Measurements from ENCODE around the gene TBC1D17.
A peak's percentile ranks its signal among the peaks of the same experiment; 100 is the strongest.
"Not testable (repeated sequence)": the region's sequence is repeated elsewhere in the genome, so short reads cannot be mapped to it uniquely, and the experiment has no call there.

Gene TBC1D17

DNA sequence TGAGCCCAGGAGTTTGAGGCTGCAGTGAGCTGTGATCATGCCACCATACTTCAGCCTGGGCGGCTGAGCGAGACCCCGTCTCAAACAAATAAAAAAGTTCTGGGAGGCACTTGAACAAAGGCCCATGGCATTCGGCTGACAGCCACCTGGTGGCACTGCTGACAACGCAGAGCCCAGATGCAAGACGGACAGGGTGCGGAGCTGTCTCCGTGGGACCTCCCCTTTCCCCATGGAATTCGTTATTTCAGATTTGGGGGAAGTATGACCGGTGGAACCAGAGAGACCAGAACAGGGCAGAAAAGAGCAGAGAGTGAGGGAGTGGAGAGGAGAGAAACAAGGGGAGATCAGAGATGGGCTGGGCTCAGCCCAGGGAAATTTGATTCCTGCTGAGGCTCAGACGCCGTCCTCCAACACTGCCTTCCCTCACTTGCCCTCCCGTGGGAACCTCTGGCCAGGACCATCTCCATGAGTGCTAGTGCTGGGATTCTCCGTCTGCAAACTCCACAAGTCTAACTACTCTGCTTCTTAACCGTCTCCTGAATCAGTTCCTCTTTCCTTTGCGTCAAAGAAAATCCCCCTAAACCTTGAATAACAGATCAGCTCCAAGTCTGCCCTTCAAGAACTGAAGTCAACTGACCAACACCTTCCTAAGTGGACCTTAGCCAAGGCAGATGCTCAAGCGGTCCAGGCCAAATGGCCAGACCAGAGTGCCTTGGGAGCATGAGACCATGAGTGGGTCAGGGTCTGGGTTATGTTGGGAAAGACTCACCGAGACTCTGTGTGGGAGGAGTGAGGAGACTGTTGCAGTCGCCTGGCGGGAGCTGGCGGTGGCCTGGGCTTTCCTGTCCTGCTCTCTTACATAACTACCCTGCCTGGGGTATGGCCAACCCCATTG, 39.6 kb downstream of the TBC1D17 start:
- no peak for DNase-seq (ENCODE audit: low read depth in 3 of 3, low spot score in 1 of 3)

GRCh38 chr19:49918089-49918488, 40.6 kb downstream of the TBC1D17 start:
- DNase-seq (ENCODE audit: low read depth in 3 of 3, low spot score in 1 of 3): no peak

DNA sequence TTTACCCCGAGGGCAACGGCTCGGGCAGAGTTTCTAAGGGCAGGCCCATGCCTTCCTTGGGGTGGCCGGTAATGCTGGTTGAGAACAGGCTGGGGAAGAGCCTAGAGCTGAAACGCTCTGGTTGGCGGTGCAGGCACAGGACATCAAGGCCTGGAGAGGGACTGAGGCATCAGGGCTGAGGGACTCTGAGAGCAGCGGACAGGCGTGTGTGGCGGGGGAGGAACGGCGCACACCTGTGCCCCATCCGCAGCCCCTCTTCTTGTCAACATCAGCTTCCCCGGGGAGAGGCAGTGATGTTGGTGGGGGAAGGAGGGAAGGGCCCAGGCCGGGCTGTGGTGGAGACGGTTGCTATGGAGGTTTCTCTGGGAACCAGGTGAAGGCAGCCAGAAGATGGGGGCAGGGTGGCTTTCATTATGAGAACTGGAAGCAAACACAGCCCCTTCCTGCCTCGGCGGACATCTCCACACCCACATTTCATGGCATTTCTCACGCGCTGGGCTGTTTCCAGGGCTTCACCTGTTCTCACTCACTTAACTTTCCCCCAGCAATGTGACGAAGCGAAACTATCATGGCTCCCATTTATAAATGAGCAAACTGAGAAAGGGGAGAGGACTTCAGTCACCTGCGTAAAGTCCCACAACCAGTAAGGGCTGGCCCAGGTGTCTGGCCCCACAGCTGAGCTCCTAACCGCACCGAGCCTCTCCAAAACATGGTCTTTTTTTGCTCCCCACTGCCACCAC, 43.3 kb downstream of the TBC1D17 start:
- no peak for DNase-seq (ENCODE audit: low read depth in 3 of 3, low spot score in 1 of 3)

GRCh38 chr19:49921871-49922795, 44.6 kb downstream of the TBC1D17 start:
- DNase-seq (ENCODE audit: low read depth in 3 of 3, low spot score in 1 of 3): no peak

- DNase-seq (ENCODE audit: low read depth in 3 of 3, low spot score in 1 of 3): no peak
These were observed 45.8 kb downstream of the TBC1D17 start for GRCh38 chr19:49923055-49924003.

GRCh38 chr19:49924004-49924880, 46.7 kb downstream of the TBC1D17 start:
- no peak for DNase-seq (ENCODE audit: low read depth in 3 of 3, low spot score in 1 of 3)

- not testable (repeated sequence) for DNase-seq (ENCODE audit: low read depth in 3 of 3, low spot score in 1 of 3)
These were observed 47.3 kb downstream of the TBC1D17 start for GRCh38 chr19:49924881-49925210.

DNA sequence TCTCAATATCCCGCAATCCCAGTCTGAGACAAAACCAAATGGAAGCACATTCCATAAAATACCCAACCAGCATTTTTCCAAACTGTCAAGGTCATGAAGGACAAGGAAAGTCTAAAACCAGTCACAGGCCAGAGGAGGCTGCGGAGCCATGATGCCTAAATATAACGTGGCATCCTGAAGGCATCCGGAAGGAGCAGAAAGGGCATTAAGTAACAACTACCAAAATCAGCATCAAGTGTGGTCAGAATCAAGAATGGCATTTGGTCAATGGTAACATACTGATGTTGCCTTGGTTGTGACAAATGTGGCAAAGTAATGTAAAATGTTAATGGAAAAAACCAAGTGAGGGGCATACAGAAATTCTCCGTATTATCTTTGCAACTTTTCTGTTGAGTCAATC, 48.0 kb downstream of the TBC1D17 start:
- DNase-seq (ENCODE audit: low read depth in 3 of 3, low spot score in 1 of 3): no peak

DNA sequence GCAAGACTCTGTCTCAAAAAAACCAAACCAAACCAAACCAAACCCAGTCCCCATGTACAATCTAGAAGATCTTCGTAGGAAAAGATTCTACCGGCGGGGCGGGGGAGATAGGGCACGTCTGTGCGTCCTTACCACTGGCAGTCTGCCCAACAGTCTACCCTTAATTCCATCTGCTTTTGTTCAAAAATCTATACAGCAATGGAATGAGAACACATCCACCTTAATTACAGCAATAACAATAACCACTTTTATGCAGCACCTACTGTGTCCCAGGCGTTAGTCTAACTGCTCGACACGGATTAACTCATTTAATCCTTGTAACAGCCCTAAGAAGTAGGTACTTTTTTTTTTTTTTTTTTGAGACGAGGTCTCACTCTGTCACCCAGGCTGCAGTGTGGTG, 49.0 kb downstream of the TBC1D17 start:
- DNase-seq (ENCODE audit: low read depth in 3 of 3, low spot score in 1 of 3): no peak

DNA sequence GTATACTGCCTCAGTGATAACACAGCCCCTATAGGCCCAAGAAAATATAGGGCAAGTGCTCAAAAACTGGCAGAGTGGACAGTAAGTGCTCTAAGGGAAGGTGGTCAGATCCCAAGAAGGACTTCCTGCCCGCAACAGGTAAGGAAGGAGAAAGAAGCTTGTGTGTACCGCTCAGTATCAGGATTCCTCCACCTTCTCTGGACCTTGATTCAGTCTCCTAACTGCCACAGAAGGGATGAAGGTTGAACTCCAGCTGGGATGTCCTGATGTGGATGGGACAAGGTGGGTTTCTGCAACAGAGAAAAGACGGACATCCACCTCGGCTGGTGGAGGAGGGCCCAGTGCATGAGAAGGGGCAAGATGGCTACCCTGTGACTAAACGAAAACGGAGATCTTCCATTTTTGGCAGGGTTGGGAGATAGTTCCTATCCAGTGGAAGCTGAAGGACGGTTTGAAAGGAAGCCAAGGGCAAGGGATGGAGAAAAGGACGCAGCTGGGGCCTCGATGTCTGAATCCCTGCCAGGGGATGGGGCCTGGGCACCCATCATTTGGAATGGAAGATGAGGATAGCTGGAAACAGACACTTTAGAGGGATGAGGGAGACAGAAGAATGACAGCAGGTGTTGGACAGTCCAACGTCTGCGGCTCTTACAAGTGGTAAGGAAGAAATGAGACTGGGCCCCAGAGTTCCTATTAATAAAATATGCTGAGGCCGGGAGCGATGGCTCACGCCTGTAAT, 50.2 kb downstream of the TBC1D17 start:
- no peak for DNase-seq (ENCODE audit: low read depth in 3 of 3, low spot score in 1 of 3)

DNA sequence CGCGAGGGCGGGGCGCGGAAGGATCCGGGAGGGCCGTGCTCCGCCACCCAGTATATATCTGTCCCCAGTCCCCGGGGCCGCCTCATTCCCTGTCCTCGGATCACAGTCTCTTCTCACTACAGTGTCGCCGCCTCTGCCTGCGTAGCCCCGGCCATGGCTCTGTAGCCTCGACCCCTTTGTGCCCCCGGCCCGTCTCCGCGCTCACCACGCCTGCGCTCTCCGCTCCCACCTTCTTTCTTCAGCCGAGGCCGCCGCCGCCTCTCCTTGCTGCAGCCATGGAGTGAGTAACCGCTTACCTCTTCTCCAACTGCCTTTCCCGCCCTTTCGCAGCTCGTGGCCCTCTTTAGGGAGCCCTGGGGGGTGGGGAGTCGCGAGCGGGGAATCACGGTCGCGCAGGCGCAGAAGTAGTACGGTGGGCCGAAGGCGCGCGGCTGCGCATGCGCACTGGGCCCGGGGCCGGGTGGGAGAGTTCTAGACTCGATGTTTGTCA, 51.7 kb downstream of the TBC1D17 start, which contains the start of the genes ATF5 and NUP62:
TSS of gene ATF5 (plus strand) at position 85 of the 490 bp plus-strand sequence. CDS start 1,646 bp downstream, outside the sequence.
TSS of gene NUP62 (minus strand) at position 384 of the 490 bp plus-strand sequence. CDS start 19,697 bp downstream, outside the sequence.
- DNase-seq (ENCODE audit: low read depth in 3 of 3, low spot score in 1 of 3): peak; percentile 85 to 93 (median 88)

- DNase-seq (ENCODE audit: low read depth in 3 of 3, low spot score in 1 of 3): peak; percentile 74 to 88 (median 82)
These were observed 52.3 kb downstream of the TBC1D17 start for GRCh38 chr19:49929611-49930482.

DNA sequence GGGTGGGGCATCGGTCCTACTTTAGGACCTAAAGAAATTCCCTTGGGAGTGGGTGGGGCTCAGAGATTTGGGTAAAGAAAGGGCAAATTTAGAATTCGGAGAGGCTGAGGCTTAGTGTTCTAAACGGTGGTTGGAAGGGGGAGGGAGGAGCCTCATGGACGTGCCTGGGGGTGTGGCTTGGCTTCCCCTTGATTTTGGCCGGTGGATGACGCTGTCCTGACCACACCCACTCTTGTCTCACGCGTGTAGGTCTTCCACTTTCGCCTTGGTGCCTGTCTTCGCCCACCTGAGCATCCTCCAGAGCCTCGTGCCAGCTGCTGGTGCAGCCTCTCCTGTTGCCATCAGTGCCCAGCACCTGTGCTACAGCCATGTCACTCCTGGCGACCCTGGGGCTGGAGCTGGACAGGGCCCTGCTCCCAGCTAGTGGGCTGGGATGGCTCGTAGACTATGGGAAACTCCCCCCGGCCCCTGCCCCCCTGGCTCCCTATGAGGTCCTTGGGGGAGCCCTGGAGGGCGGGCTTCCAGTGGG, 53.0 kb downstream of the TBC1D17 start:
- no peak for DNase-seq (ENCODE audit: low read depth in 3 of 3, low spot score in 1 of 3)

GRCh38 chr19:49931293-49932040, 54.0 kb downstream of the TBC1D17 start:
- DNase-seq (ENCODE audit: low read depth in 3 of 3, low spot score in 1 of 3): no peak

DNA sequence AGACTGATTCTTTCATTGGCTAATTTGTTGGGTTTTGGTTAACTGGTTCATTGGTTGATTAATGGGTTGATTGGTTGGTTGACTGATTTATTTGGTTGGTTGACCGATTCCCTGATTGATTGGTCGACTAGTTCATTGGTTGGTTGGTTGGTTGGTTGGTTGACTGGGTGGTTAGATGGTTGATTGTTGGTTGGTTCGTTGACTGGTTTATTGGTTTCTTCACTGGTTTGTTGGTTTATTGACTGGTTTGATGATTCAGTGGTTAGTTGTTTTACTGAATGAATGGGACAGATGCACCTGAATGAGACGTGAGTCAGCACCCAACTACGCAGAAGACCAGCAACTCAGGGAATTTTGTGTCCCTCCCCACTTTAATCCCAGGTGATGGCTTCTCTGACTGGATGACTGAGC, 54.5 kb downstream of the TBC1D17 start:
- DNase-seq (ENCODE audit: low read depth in 3 of 3, low spot score in 1 of 3): no peak

DNA sequence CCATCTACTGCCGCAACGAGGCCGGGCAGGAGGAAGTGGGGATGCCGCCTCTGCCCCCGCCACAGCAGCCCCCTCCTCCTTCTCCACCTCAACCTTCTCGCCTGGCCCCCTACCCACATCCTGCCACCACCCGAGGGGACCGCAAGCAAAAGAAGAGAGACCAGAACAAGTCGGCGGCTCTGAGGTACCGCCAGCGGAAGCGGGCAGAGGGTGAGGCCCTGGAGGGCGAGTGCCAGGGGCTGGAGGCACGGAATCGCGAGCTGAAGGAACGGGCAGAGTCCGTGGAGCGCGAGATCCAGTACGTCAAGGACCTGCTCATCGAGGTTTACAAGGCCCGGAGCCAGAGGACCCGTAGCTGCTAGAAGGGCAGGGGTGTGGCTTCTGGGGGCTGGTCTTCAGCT, 55.2 kb downstream of the TBC1D17 start:
- DNase-seq (ENCODE audit: low read depth in 3 of 3, low spot score in 1 of 3): no peak
